ENCODE measurements around the gene FIGN. TPM values are rescaled to one million over a fixed set of nuclear protein-coding genes. Genes with fewer than 3 reads are reported as not detected.

The FIGN gene
- total RNA-seq, 1 donor from 2014 or later = 8.0 TPM

- DNase-seq (ENCODE audit: low spot score) = no peak
These were observed 122.5 kb downstream of the FIGN start for GRCh38 chr2:163613266-163613731.

DNA sequence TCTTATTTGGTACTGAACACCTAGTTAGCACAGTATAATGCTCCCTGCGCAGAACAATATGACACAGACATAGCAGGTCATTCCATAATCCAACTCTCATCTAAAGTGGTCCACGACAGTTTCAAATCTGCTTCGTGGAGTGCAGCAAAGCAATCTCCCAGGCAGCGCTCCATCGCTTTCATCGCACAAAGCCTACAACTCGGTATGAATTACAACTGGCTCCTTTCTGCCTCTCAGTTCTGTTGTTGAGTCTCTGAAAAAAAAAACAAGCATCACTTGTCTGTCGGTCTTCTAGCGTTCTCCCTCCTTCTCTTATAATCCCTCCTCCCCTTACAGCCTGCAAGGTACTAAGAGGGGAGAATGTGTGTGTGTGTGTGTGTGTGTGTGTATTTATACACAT, 123.5 kb downstream of the FIGN start:
- DNase-seq (ENCODE audit: low spot score) = no peak

DNA sequence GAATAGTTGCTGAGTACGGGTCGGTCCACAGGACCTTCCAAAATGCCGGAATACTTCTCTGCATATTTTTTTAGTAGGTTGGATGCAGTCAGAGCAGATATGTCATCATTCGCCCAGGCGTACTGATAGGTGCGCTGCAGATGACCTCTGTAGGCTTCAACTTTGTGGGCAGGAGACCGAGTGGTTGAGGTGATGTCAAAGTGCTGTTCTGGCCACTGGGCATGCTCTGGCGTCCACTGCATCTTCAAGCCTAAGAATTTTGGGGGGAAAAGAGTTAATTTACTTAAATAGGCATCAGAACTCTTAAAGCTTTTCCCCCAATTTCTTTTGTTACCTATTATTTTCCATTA, 124.3 kb downstream of the FIGN start:
- DNase-seq (ENCODE audit: low spot score) = no peak

- peak; percentile 44 for DNase-seq (ENCODE audit: low spot score)
These were observed 124.8 kb downstream of the FIGN start for GRCh38 chr2:163610817-163611556.

- no peak for DNase-seq (ENCODE audit: low spot score)
These were observed 128.2 kb downstream of the FIGN start for GRCh38 chr2:163607630-163608029.

GRCh38 chr2:163606878-163607277, 128.9 kb downstream of the FIGN start:
- no peak for DNase-seq (ENCODE audit: low spot score)

DNA sequence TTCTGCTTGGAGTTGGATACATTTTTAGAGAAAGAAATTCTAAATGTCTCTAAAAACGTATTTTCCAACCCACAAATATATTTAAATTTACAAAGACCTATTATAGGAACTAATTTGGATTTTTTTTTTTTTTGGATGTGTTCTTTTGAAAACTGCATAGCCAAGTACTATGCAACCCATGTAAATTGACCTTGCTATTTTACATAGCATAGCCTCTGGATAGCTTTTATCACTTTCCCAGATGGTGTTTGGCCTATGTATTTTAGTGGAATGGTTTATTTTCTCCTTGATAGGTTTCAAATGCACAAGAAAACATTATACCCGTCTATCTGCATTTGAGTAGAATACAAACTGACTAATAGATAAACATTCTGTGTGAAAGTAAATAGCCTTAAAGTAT, 130.0 kb downstream of the FIGN start:
- DNase-seq (ENCODE audit: low spot score) = no peak

DNA sequence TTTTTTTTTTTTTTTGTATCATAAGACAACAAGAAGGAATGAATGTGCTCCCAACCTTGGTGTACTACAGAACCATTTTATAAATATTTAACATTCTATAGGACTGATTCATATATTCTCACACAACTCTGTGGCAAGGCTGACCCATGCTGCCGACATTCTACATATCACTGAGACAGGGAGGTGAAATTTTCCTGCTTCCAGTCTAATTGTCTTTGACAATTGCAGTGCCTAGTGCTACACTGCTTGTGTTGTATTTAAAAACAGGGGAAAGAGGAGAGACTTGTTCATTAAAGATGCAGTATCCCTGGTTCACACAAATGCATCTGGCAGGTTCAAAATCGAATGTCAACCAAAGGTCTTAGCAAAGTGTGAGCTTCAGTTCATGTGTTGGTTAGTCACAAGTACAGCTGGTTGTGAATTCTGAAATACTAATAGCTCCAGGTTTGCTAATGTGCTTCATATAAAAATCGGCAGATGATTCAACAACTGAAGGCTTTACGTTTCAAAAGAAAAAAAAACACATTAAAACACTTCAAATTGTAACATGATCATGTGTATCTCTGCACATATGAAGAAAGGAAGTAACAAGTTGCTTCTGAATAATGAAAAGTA, 130.8 kb downstream of the FIGN start:
- no peak for DNase-seq (ENCODE audit: low spot score)

DNA sequence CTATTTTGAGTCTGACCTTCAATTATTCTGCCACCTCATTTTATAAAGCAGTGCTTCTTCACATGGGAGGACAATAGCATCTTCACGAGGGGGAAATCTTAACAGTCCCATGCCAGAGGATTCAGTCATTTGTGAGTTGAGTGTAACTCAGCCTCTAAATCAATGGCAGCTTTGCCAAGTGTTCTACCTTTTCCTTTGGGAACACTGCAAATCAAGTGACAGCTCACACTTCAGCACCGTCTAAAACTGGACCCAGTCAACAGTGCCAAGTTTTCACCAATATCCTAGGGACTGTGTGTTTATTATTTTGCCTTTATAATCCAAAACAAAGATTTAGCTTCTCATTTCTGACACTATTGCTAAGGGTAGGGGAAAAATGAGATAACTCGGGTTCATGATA, 133.6 kb downstream of the FIGN start:
- DNase-seq (ENCODE audit: low spot score) = no peak

- DNase-seq (ENCODE audit: low spot score) = no peak
These were observed 134.4 kb downstream of the FIGN start for GRCh38 chr2:163601377-163601776.

GRCh38 chr2:163600801-163601200, 135.0 kb downstream of the FIGN start:
- DNase-seq (ENCODE audit: low spot score) = no peak

DNA sequence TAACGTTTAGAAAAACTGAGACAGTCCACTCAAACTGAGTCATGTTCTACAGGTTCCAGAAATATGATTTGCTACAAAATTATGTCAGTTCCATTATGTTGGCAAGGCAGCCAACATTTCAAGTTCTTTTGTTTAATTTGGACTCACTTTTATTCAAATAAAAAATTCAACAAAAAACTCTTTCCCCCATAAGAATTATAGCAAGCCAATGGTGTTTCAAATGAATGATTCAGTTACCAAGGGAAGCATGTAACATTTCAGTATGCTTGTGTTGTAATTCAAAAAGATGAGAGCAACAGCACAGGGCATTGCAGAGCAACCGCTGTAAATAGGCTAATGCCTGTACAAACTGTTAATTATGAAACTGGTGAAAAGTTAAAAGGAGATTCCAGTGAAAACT, 140.8 kb downstream of the FIGN start:
- DNase-seq (ENCODE audit: low spot score) = no peak

DNA sequence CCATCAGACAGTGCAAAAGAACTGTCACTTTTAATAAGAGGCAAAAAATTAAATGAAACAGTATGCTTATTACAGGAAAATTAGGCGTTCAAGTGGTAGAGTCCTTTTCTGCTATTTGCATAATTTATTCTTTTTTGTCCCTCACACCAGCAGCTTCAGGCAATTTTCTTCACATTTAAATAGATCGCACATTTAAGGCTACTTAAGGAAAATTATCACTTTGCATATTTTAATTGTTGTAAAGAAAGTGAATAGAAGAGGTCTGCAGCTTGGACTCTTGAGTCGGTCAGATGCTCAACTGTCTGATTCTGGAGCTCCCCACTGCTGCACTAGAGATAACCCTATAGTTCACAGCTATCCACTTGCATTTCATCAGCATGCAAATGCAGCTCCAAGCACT, 141.3 kb downstream of the FIGN start:
- DNase-seq (ENCODE audit: low spot score) = no peak

- DNase-seq (ENCODE audit: low spot score) = no peak
These were observed 141.8 kb downstream of the FIGN start for GRCh38 chr2:163593982-163594381.

GRCh38 chr2:163592954-163593622, 142.7 kb downstream of the FIGN start:
- DNase-seq (ENCODE audit: low spot score) = no peak

DNA sequence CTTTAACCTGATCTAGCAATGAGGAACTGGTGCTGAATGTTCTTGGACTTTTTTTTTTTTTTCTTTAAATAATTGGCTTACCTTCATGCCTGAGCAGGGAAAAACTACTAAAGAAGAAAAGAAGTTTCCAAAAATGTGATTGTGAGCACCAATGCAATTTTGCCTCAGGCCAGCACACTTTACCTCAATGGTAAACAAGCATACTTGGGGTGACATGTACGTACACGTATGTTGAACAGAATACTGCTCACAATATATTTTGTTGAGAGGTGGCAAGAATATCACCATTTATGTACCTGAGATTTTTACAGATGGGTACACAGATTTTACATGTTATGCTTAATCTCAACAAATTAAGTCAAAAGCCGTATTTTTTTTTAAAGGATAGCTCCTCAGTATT, 144.3 kb downstream of the FIGN start:
- DNase-seq (ENCODE audit: low spot score) = no peak

GRCh38 chr2:163580757-163581156, 155.1 kb downstream of the FIGN start:
- DNase-seq (ENCODE audit: low spot score) = no peak

DNA sequence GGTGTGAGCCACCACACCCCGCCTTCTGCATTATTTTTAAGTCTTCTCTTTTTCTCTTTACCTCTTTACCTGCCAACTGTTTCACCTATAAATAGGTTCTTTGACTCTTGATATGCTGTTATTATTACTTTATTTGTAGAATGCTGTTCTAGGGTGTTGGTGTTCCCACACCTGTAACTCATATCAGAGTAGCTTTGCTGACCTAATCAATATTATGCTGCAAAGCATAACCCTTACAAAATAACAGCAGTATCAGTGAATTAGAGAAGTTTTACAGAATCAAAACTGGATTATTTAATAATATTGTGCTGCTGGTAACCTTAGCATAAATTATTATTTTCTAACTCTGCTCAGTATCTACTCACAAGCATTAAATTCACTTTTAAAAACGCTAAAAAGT, 161.5 kb downstream of the FIGN start:
- DNase-seq (ENCODE audit: low spot score) = no peak

- no peak for DNase-seq (ENCODE audit: low spot score)
These were observed 162.2 kb downstream of the FIGN start for GRCh38 chr2:163573652-163574051.

DNA sequence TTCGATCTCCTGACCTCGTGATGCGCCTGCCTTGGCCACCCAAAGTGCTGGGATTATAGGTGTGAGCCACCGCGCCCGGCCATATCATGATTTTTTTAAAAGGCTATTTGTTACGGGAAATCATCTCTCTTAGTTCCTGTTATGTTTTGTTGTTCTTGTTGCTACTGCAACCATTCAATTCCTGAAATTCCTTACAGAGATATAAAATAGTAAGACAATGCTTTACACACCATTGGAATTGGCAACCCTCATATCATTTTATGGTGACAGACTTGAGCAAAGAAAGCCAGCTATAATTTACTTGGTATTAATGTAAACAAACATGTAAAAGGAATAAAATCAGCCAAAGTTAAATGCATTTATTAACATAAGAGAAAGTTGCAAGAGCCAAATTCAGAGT, 163.0 kb downstream of the FIGN start:
- no peak for DNase-seq (ENCODE audit: low spot score)

DNA sequence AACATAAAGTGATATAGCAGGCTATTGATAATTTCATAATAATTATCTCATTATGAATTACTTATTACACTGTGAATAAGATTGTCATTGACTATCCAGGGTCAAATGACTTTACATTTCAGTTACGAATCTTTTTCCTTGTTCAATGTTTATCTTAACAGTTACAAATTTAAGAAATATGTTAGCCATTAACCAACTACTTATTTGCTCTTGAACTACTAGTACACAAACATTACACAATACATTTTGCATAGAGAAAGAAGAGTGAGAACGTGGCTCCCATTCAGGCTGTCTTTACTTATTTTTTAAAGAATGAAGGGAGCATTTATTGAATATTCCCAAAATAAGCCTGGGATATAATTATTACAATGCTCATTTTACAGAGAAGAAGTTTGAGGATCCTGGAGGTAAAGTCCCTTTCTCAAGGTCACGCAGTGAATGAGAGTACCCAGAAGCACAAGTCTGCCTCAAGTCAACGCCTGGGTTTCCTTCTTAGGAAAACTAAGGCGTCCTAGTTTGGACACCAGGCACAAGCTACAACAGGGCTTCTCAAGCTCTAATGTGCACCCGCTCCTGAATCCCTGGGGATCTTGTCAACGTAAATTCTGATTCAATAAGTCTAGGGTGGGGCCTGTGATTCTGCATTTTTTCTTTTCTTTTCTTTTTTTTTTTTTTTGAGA, 164.2 kb downstream of the FIGN start:
- DNase-seq (ENCODE audit: low spot score) = no peak

DNA sequence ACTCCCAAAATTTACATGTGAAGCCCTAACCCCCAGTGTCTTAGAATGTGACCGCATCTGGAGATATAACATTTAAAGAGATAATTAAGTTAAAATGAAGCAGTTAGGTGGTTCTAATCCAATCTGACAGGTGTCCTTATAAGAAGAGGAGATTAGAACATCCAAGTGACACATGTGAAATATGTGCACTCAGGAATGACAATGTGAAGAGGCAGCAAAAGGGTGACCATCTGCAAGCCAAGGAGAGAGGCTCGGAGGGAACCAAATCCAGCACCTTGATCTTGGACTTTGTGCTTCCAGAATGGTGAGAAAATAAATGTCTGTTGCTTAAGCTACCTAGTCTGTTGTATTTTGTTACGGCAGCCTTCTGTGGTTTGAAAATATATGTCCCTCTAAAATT, 165.4 kb downstream of the FIGN start:
- DNase-seq (ENCODE audit: low spot score) = no peak

DNA sequence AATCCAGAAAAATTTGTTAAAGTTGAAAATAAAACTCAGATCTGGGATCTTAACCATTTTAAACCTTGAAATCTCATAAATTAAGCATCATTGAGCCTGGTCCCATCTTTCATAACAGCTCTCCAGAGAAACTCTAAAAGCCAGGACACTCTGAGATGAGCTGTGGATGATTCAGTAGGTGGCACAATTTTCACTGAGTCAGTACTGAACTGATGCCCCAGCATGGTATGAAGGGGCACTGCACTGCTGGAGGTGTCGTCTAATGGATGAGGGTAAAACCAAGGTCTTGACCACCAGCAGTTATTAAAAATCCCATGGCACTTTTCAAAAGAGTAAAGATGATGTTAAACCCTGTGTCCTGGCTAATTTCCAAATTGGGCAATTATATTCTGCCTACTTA, 170.6 kb downstream of the FIGN start:
- no peak for DNase-seq (ENCODE audit: low spot score)

Measured in ureter (tissue), 1 donor.